Smooth muscle cell (in vitro differentiated cells): ENCODE measurements around the gene PSMF1. TPM values are rescaled to one million over a fixed set of nuclear protein-coding genes. Genes with fewer than 3 reads are reported as not detected.
"Not testable (repeated sequence)": the region's sequence is repeated elsewhere in the genome, so short reads cannot be mapped to it uniquely, and the experiment has no call there.

Experiments
- DNase-seq: peaks from one replicate; lab custom pipeline; 2025; ENCODE audit not compliant: unreplicated experiment; lab: John Stamatoyannopoulos, UW
- H2AFZ ChIP-seq: fragments of 200-600 bp; sonication (generic); 2 replicates; pipeline ENCODE4 v1.6.0; 2016; ENCODE audit warnings: antibody characterized with exemption, low read depth, mild to moderate bottlenecking
- H3F3A ChIP-seq: fragments of 200-600 bp; sonication (generic); 2 replicates; pipeline ENCODE4 v1.6.0; 2017; ENCODE audit warnings: antibody characterized with exemption, low read depth
- H3K27ac ChIP-seq: fragments of 200-600 bp; sonication (generic); 2 replicates; pipeline ENCODE4 v1.5.1; 2016; ENCODE audit warnings: low read depth, mild to moderate bottlenecking
- H3K27me3 ChIP-seq: fragments of 200-600 bp; sonication (generic); 2 replicates; pipeline ENCODE4 v1.6.1; 2016; ENCODE audit warnings: low read depth, mild to moderate bottlenecking
- H3K36me3 ChIP-seq: fragments of 200-600 bp; sonication (generic); 2 replicates; pipeline ENCODE4 v1.5.1; 2016; ENCODE audit warnings: low read depth
- H3K4me1 ChIP-seq: fragments of 200-600 bp; sonication (generic); 2 replicates; pipeline ENCODE4 v1.5.1; 2016; ENCODE audit warnings: low read depth
- H3K4me2 ChIP-seq: fragments of 200-600 bp; sonication (generic); 2 replicates; pipeline ENCODE4 v1.6.0; 2016; ENCODE audit warnings: mild to moderate bottlenecking
- H3K4me3 ChIP-seq: fragments of 200-600 bp; sonication (generic); 2 replicates; pipeline ENCODE4 v1.5.1; 2016; ENCODE audit warnings: mild to moderate bottlenecking
- H3K79me2 ChIP-seq: fragments of 200-600 bp; sonication (generic); 2 replicates; pipeline ENCODE4 v1.6.0; 2016; ENCODE audit warnings: low read depth, mild to moderate bottlenecking
- H3K9ac ChIP-seq: fragments of 200-600 bp; sonication (generic); 2 replicates; pipeline ENCODE4 v1.6.0; 2016; ENCODE audit warnings: low read depth
- H3K9me3 ChIP-seq: fragments of 200-600 bp; sonication (generic); replicated peaks from 2 replicates; pipeline ENCODE4 v1.5.1; 2016; ENCODE audit warnings: low read depth
- H4K20me1 ChIP-seq: fragments of 200-600 bp; sonication (generic); 2 replicates; pipeline ENCODE4 v1.6.0; 2016; ENCODE audit warnings: low read depth
- CTCF ChIP-seq: fragments of 200-600 bp; sonication (generic); IDR thresholded peaks from 2 replicates; pipeline ENCODE4 v1.5.1; 2017; ENCODE audit warnings: borderline replicate concordance, mild to moderate bottlenecking, antibody characterized with exemption; ENCODE audit not compliant: insufficient read depth, poor library complexity, severe bottlenecking
- WGBS: methylation state at CpG from one replicate; pipeline ENCODE4 v1.1.7; 2016; ENCODE audit warnings: low lambda C conversion rate; 5-methylcytosine and 5-hydroxymethylcytosine counted together
- polyA plus RNA-seq: library from polyadenylated mRNA; unstranded; fragments of >200 nt; fragmentation: Nextera tagmentation; extraction: Ambion mirVana; gene quantifications from 2 replicates; pipeline ENCODE4 v1.2.1, GENCODE V29; 2016
- total RNA-seq: library from RNA; depleted of rRNA; stranded (reverse); fragments of >200 nt; gene quantifications from 2 replicates; pipeline ENCODE4 v1.2.3, GENCODE V29; 2014

The PSMF1 gene
- total and polyA plus RNA-seq, 2 experiments from 2014 or later = 120 to 246 TPM

- H3K4me1 ChIP-seq = peaks cover 2% of the 10 kb centered on the region
- no peak for TF ChIP-seq CTCF
- H3K79me2 ChIP-seq = no peaks in the 10 kb centered on the region
- no peak overlapping the region for H3K4me2 ChIP-seq
- H3K27ac ChIP-seq = no peak overlapping the region
- no peaks in the 10 kb centered on the region for H3K9me3 ChIP-seq
- H3F3A ChIP-seq = no peaks in the 10 kb centered on the region
- peaks cover under 1% of the 10 kb centered on the region for H3K27me3 ChIP-seq
- H4K20me1 ChIP-seq = no peaks in the 10 kb centered on the region
- DNase-seq = no peak
- H3K4me3 ChIP-seq = no peak overlapping the region
- H3K9ac ChIP-seq = no peak overlapping the region
- no peaks in the 10 kb centered on the region for H3K36me3 ChIP-seq
- 71% methylated on average over 11 of the region's 11 CpGs for WGBS
- no peak overlapping the region for H2AFZ ChIP-seq
Measured at GRCh38 chr20:1215386-1216170, 97.2 kb downstream of the PSMF1 start.

- not testable (repeated sequence) for H3K4me1 ChIP-seq, H3K36me3 ChIP-seq, H3K9me3 ChIP-seq, H3F3A ChIP-seq, H4K20me1 ChIP-seq, H3K9ac ChIP-seq, H2AFZ ChIP-seq, H3K4me3 ChIP-seq, H3K4me2 ChIP-seq, DNase-seq, H3K79me2 ChIP-seq, H3K27ac ChIP-seq, H3K27me3 ChIP-seq
- 91% methylated on average over 19 of the region's 19 CpGs for WGBS
Measured at GRCh38 chr20:1216527-1217427, 98.4 kb downstream of the PSMF1 start.

Other genes with a start within 250 kb of the PSMF1 start
- not detected in 2 replicates for gene ANGPT4, start 202.3 kb upstream of the PSMF1 start, total RNA-seq
- gene ANGPT4, start 202.3 kb upstream of the PSMF1 start, polyA plus RNA-seq = 0.04 and 0.39 TPM in 2 replicates
- 0.22 and 1.3 TPM in 2 replicates for gene RSPO4, start 116.3 kb upstream of the PSMF1 start, total RNA-seq
- gene RSPO4, start 116.3 kb upstream of the PSMF1 start, polyA plus RNA-seq = 5.0 and 7.5 TPM in 2 replicates
- 0.94 and 3.0 TPM in 2 replicates for gene TMEM74B, start 66.4 kb downstream of the PSMF1 start, total RNA-seq
- 0.72 TPM in 1 of 2 replicates, not detected in the other for gene TMEM74B, start 66.4 kb downstream of the PSMF1 start, polyA plus RNA-seq
- not detected in 2 replicates for gene C20orf202, start 84.9 kb downstream of the PSMF1 start, total RNA-seq
- not detected in 2 replicates for gene C20orf202, start 84.9 kb downstream of the PSMF1 start, polyA plus RNA-seq
- gene RAD21L1, start 107.4 kb downstream of the PSMF1 start, total RNA-seq = not detected in 2 replicates
- gene RAD21L1, start 107.4 kb downstream of the PSMF1 start, polyA plus RNA-seq = not detected in 2 replicates
- 3.0 and 3.2 TPM in 2 replicates for gene SNPH, start 147.7 kb downstream of the PSMF1 start, total RNA-seq
- gene SNPH, start 147.7 kb downstream of the PSMF1 start, polyA plus RNA-seq = 3.0 and 3.1 TPM in 2 replicates
- 2.9 and 3.6 TPM in 2 replicates for gene SDCBP2, start 210.5 kb downstream of the PSMF1 start, total RNA-seq
- gene SDCBP2, start 210.5 kb downstream of the PSMF1 start, polyA plus RNA-seq = 2.6 and 4.7 TPM in 2 replicates